ENCODE measurements around the gene PTGFRN.

The PTGFRN gene

DNA sequence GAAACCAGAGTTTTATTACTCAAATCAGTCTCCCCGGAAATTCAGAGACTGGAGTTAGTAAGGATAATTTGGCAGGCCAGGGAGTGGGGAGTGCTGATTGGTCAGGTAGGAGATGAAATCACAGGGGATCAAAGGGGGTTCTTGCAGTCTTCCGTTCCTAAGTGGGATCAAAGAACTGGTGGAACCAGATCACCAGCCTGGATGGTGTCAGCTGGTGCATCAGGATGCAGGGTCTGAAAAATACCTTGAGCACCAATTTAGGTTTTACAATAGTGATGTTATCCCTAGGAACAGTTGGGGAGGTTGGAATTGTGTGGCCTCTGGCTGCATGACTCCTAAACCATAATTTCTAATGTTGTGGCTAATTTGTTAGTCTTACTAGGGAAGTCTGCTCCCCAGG is 90.4 kb downstream of the PTGFRN start:
- DNase-seq (ENCODE audit: low read depth) = no peak

DNA sequence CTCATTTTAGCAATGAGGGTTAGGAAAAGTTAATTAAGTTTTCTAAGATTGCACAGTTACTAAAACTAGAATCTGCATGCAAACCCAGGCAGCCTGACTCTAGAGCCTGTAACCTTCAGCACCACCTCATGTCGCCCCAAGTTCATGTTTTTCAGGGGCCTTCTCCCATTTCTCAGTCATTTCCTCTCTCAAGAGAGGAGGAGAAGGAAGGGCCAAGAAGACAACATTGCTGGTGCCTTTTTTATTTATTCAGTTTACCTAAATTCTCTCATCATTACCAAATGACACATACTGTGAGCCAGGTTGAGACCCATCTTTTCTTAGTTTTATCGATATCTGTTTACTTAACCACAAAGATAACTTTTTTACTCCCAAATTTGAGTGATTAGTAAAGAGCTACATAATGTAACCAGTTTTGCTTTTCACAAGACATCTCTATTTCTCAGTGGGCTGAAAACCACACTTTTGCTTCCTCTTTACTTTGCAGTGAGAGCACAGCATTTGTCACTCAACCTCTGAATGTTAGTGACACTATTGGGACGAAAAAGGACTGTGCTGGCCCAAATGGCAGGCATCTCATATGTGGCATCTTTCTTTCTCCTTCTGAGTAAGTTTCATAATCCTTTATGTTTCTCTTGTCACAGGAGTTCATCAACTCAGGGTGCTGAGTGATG is 91.7 kb downstream of the PTGFRN start, which contains the start of gene CD101:
Gene CD101, plus strand, starts transcription at position 507 of the 674 bp plus-strand sequence. Its CDS starts 58 bp downstream, at position 565.
- DNase-seq (ENCODE audit: low read depth) = no peak

DNA sequence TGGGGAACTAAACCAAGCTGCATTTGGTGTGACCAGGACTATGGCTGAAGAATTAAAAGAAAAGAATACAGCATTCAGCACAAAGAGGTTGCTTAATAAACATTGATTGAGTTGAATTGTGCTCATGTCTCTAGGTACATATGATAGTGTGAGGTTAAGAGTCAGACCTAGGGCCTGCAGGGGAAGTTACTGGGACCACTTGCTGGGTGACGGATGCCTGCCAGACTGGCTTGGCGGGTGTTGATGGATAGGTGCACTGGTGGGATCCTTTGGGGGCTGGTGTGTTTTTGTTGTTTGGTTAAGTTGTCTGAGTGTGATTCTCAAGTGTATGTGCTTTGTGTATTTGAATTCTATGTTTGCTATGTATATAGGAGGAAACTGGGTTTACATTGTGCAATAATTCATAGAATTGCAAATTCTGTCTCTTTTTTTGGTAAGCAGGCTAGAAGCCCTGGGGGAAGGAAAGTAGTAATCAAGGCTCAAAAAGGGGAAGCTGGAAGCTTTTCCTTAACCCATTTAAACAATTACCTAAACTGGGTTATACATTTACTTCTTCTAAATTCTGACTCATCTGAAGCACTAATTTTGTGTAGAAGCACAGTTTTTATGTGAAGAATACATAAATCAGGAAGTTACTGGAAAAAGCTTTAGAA is 93.6 kb downstream of the PTGFRN start:
- DNase-seq (ENCODE audit: low read depth) = no peak

DNA sequence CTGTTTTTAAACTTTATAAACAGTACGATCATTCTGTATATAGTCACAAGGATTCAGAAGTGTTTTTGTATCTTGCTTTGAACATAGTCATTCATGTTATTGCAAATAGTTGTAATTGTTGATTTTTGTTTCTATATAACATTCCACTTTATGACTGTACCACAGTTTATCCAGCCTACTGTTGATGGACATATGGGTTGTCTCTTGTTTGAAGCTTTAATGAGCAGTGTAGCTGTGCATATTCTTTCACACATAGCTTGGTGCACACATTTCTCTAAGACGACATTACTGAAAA is 98.0 kb downstream of the PTGFRN start:
- DNase-seq (ENCODE audit: low read depth) = no peak

DNA sequence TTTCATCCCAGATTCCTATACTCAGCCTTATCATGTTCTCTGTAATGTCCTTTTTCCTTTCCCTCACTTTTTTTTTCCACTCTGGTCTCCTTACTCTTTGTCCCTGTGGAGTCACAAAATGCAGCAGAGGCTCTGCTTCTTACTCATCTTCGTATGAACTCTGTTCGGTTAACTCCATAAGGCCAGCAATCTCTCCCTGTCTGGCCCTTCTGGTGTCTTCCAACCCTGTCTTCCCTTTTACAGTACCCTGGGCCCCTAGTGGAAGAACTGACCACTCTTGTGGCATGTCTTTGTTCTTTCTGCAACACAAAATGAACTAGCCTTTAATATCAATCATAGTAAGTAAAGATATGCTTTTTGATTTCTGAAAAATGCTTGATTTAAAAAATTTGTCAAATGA is 98.9 kb downstream of the PTGFRN start:
- DNase-seq (ENCODE audit: low read depth) = no peak

DNA sequence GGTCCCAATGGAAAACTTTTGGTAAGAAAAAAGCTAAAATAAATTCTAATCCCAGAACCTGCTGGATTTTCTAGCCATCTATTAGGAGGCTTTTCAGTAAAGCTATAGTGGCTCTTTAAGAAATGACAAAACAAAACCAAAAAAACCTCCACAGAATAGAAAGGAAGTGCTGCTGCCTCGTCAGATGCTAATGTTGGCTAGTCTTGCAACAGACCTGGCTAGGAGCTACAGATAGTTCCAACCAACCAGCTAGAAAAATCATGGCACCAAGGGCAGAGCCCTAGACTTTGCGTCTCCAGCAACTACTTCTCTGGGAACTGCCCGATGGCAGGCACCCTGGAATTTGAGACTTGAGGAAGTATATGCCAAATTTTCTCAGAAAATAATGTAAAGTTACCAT is 99.4 kb downstream of the PTGFRN start:
- DNase-seq (ENCODE audit: low read depth) = no peak

DNA sequence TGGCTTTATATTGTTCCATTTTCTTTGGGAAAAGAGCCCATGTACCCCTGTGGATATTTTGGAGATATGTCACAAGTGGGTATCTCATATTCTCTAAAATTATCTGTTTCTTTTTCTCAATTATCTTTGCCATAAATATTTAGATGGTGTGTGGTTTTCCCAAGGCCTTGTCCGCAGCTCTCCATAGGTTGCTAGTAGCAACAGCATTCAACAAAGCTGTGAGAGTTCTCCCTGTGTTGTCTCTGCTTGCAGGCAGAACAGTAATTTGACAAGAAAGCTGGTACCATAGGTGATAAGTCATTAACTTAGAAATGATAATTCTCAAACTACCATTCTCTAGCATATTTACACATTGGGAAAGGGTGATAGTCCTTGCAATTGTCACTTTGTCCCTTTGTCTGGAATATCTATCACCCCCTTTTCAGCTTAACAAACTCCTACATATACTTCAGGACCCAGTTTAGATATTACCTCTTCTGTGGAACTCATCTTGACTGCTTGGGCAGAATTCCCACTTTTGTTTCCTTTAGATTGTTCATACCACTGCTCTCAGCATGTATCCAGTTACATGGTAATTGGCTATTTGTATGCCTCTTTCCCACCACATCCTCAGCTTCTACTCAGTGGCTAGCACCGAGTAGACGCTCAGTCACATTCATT is 100.7 kb downstream of the PTGFRN start:
- DNase-seq (ENCODE audit: low read depth) = no peak

DNA sequence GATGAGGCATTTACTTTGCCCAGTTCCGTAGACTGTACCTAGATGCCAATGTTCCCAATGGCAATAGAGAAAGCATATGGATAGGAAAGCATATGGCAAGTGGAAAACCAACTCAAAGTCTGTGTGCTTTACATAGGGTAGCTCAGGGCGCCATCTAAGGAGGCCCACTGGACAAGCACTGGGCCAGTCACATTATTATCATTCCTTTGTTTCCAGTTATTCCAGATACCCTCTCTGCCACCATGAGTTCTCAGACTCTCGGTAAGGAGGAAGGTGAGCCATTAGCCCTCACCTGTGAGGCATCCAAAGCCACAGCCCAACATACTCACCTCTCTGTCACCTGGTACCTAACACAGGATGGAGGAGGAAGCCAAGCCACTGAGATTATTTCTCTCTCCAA is 101.6 kb downstream of the PTGFRN start:
- no peak for DNase-seq (ENCODE audit: low read depth)

DNA sequence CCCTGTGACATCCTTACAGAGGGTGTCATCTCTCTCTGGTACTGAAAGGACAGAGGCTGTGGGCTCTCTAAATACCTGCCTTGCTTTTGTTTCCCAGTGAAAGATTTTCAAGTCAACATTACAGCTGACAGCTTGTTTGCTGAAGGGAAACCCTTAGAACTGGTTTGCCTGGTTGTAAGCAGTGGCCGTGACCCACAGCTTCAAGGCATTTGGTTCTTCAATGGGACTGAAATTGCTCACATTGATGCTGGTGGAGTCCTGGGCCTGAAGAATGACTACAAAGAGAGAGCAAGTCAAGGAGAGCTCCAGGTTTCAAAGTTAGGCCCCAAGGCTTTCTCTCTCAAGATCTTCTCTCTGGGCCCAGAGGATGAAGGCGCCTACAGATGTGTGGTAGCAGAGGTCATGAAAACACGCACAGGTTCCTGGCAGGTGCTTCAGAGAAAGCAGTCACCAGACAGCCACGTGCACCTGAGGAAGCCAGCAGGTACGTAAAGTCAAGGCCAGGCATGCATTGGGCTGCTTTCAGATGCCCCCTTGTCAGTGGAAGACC is 103.7 kb downstream of the PTGFRN start:
- no peak for DNase-seq (ENCODE audit: low read depth)

DNA sequence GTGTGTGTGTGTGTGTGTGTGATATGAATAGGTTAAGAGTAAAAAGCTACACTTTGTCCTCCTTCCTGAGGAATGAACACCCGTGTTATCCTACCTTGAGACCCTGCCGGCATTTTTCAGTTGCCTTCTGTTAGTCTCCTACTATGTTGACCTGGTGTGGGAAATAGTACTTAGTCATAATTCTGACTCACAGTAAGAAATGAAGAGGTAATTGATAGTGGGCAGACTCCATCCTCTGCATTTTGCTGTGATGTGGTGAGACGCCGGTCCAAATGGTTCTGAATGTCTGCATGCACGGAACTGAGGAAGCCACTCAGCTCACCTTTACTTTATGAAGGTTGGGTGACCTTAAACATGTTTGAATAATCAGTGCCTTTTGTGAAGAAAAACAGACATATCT is 104.5 kb downstream of the PTGFRN start:
- DNase-seq (ENCODE audit: low read depth) = no peak

DNA sequence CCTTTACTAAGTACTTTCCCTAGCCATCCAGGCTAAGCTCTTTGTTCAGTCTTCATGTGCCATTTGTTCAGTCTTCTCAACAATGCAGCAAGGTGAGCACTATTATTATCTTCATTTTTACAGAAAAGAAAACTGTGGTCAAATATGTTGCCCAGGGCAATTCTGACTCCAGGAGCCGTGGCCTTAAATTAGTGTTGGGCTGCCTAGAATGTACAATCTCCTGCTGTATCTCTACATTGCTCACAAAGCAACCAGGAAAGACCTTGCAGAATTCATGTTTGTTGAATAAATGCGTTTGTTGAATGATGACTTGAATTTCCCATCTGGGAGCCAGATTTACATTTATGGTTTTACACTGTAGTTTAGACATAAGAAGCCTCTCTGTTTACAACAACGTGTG is 106.0 kb downstream of the PTGFRN start:
- DNase-seq (ENCODE audit: low read depth) = no peak

DNA sequence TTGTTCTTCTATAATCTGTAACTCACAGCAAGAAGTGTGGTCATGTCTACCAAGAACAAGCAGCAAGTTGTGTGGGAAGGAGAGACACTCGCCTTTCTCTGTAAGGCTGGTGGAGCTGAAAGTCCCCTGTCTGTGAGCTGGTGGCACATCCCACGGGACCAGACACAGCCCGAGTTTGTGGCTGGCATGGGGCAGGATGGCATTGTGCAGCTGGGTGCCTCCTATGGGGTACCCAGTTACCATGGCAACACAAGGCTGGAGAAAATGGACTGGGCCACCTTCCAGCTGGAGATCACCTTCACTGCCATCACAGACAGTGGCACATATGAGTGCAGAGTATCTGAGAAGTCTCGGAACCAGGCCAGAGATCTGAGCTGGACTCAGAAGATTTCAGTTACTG is 107.3 kb downstream of the PTGFRN start:
- DNase-seq (ENCODE audit: low read depth) = no peak

DNA sequence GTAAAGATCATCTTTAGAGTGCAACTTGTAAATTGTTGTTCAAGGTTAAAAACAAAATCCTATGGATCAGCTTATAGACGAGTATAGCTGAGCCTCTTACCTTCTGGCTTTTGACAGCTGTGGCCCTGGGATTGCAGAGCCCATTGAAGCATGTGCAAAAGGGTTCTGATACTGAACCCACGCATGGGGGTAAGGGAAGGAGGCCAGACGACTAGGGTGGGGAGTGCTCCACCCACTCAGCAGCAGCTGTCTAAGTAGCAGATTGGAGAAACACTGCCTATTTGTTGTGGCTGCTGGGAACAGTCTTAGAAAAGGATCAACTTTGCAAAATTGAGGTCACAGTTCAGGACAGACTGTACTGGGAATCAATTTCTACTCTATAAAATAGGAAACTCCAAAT is 107.9 kb downstream of the PTGFRN start:
- DNase-seq (ENCODE audit: low read depth) = no peak

DNA sequence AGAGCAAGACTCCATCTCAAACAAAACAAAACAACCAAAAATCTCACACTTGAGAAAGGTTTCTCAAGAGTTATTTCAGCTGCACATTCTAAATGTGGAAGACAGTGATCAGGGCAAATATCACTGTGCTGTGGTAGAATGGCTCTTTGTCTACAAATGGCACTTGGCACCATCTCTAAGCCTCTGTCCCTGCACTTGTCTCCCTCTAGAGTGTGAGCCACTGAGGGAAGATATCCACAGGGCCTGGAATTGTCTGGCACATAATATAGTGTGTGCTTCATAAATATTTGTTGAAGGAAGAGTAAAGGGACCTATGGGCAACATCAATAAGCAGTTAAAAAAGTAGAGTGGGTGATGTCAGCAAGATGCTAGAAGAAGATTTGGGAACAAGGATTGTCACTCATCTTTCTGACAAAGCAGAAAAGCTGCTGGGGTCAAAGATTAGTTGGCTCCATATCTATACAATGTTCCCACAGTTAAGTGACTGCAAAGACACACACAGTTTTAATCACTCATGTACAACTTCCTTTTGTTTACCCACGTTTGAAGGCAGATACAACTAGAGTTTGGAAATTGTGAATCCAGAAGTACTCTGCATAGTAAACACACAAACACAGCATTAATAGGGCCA is 110.9 kb downstream of the PTGFRN start:
- no peak for DNase-seq (ENCODE audit: low read depth)

DNA sequence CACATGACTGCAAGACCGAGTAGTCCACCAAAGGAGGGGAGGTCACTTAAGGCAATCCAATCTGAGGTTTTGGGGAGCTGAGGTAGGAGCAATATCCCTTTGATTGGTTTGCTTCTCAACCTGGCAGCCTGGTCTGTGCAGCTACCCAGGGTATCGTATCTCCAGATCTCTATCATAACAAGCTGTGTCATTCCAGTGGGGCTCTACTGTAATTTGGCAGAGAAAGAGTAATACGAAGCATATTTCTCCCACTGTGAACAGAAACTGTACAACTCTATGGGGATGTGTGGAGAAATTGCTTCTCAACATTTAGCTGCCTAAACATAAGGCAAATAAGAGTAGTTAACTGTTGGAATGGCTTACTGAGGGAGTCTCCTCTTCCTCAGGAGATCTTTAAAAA is 112.4 kb downstream of the PTGFRN start:
- DNase-seq (ENCODE audit: low read depth) = no peak

DNA sequence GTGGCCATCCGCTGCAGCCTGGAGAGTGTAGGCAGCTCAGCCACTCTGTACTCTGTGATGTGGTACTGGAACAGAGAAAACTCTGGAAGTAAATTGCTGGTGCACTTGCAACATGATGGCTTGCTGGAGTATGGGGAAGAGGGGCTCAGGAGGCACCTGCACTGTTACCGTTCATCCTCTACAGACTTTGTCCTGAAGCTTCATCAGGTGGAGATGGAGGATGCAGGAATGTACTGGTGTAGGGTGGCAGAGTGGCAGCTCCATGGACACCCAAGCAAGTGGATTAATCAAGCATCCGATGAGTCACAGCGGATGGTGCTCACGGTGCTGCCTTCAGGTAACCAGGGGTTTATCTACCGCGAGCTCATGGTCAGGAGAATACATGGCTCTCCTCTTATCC is 115.9 kb downstream of the PTGFRN start:
- no peak for DNase-seq (ENCODE audit: low read depth)

DNA sequence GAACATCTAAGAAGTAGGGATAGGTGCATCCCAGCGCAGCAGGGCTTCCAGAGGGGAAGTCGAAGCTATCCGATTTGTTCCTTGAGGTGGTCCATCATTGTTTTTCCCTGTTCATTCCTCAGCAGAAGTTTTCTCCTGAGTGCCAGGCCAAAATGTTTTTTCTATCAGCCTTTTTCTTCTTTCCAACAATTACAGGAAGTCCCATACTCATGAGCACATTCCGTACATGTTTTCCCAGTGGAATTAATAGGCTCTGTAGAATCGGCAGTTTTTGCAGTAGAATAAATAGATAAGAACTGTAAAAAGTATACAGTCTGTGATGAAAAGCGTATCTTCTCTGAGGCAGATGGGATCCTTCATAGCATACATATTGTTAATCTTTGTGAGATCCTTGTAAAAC is 116.6 kb downstream of the PTGFRN start:
- no peak for DNase-seq (ENCODE audit: low read depth)

DNA sequence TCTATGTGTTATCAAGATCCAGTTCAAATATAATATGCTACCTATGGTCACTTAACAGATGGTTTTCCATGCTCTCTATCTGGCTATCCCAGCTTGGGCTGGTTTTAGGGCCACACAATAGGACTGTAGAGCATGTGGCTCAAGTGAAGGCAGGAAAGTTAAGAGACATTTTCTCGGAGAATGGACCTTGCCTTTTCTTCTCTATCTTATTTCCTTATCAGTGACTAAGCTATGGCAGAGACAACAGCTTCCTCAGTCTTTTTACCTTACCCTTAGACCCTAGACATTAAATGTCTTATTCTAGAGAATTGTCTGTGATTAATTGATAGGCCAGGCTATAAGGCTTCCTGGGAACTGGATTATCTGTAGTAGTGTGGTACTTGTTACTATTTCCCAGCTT is 120.0 kb downstream of the PTGFRN start:
- DNase-seq (ENCODE audit: low read depth) = no peak

DNA sequence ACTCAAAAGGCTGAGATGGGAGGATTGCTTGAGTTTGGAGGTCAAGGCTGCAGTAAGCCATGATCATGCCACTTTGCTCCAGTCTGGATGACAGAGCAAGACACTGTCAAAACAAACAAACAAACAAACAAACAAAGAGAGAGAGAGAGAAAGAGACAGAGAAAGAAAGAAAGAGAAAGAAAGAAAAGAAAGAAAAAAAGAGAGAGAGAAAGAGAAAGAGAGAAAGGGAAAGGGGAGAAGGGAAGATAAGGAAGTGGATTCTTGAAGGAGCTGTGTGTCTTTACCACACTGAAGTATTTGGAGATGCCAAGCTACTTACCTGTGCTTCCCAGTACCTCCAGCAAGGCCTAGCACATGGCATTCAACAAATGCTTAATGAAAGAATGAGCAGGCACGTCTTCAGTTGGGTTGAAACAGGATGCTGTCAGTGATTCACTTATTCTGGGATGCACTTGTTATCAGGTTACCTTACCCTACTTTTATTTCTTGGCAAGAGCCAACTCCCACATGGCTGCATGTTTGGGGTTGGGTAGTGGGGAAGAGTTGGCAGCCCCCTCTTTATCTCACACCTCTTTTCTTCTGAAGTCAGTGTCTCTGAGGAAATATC is 120.7 kb downstream of the PTGFRN start:
- no peak for DNase-seq (ENCODE audit: low read depth)

DNA sequence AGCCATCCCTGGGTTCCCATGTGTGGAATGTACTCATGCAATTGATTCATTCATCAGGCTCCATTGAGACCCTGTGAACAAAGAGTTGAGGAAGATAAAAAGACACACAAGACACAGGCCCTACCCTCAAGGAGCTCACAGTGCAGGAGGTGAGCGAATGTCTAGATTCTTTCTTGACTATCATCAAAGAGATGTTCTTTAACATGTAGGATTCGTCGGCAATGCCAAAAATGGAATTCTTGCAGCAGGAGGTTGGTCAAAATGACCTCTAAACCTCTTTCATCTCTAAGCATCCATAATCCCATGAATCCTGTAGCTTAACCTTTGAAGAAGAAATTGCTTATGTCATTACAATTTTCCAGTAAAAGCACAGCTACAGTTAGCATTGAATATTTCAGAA is 122.5 kb downstream of the PTGFRN start:
- no peak for DNase-seq (ENCODE audit: low read depth)

DNA sequence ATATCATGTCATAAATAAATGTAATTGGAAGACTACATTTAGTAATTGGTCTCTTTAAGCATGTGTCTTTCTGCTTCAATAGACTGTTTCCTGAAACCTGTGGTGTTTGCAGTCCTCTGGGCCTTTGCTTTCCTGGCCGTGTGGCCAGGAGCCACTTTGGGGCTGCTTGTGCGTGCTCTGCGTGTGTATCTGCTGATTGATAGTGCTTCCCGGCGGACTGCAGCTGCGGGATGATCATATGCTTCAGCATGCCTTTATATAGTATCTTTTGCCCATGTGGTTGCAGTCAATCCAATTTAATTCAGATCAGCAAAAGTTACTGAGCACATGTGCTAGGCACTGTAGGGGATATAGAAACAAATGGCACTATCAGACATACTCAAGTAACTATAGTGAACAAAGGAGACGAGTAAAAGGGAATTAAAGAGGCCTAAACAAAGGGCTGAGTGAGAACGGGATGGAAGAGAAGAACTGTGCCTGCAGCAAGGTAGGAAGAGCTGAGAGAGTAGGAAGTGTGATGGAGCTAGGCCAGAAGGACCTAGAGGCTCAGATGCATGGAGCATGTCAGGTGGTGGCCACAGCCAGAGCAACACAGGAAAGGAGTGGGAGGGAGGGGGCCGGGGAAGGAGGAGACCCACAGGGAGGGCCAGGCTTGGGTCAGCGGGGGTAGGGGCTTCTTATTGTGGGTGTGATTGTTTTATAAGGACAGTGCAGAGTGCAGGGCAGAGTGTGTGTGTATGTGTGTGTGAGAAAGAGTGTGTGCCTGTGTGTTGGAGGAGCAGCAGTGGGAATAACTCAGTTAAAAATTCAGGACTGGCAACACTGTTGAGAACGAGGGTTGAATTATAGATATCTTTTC is 123.2 kb downstream of the PTGFRN start:
- no peak for DNase-seq (ENCODE audit: low read depth)

DNA sequence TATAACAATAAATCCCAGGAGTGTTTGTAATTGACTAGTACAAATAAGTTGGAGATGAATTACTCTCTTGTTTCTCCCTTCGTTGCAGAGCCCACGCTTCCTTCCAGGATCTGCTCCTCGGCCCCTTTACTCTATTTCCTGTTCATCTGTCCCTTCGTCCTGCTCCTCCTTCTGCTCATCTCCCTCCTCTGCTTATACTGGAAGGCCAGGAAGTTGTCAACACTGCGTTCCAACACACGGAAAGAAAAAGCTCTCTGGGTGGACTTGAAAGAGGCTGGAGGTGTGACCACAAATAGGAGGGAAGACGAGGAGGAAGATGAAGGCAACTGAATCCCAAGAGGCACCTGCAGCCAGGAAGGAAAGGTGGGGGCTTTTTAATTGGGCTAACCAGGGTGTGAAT is 124.1 kb downstream of the PTGFRN start:
- DNase-seq (ENCODE audit: low read depth) = no peak
